CD14-positive monocyte (primary cell): ENCODE results near the gene ACOT7. TPM values are rescaled to one million over a fixed set of nuclear protein-coding genes. Genes with fewer than 3 reads are reported as not detected.

Source experiments
- DNase-seq, 3 donors: peaks; one replicate each; pipeline ENCODE4 v3.0.0-alpha.2; 2011 to 2022
- H2AFZ ChIP-seq: 2 replicates; pipeline ENCODE4 v1.6.0; 2012; ENCODE audit warnings: mild to moderate bottlenecking, low read depth, low read length, inconsistent platforms; ENCODE audit not compliant: insufficient read depth, poor library complexity, severe bottlenecking
- H3K27ac ChIP-seq, 2 donors: 1 replicate in 1 of 2; 2 replicates in 1 of 2; pipeline ENCODE4 v1.5.1; 2012 to 2013; ENCODE audit warnings: low read length in 2 of 2, control low read depth in 1 of 2, inconsistent platforms in 1 of 2, low read depth in 1 of 2, mild to moderate bottlenecking in 1 of 2
- H3K27me3 ChIP-seq, 2 donors: one replicate each; pipeline versions ENCODE4 v1.6.0 to v1.6.1; 2011 to 2013; ENCODE audit warnings: low read length in 2 of 2; ENCODE audit not compliant: control insufficient read depth in 2 of 2, insufficient read depth in 2 of 2
- H3K36me3 ChIP-seq, 2 donors: replicated peaks in 1 of 2; 1 replicate in 1 of 2; 2 replicates in 1 of 2; pipeline versions ENCODE4 v1.5.1 to v1.6.1; 2012 to 2013; ENCODE audit warnings: low read length in 2 of 2, control low read depth in 1 of 2, inconsistent platforms in 1 of 2, mild to moderate bottlenecking in 1 of 2; ENCODE audit not compliant: insufficient read depth in 2 of 2, control insufficient read depth in 1 of 2
- H3K4me1 ChIP-seq, 2 donors: 1 replicate in 1 of 2; 2 replicates in 1 of 2; pipeline versions ENCODE4 v1.5.1 to v1.6.1; 2012 to 2013; ENCODE audit warnings: low read length in 2 of 2, control low read depth in 1 of 2, inconsistent platforms in 1 of 2, mild to moderate bottlenecking in 1 of 2, moderate library complexity in 1 of 2; ENCODE audit not compliant: insufficient read depth in 2 of 2, control insufficient read depth in 1 of 2
- H3K4me2 ChIP-seq: replicated peaks from 2 replicates; pipeline ENCODE3; 2012; ENCODE audit warnings: low read length, moderate library complexity, mild to moderate bottlenecking; ENCODE audit not compliant: poor library complexity, severe bottlenecking; ENCODE audit errors: extremely low read depth
- H3K4me3 ChIP-seq, 3 experiments: fragments of 200-600 bp in 1 of 3; sonication (generic) in 1 of 3; replicated peaks in 1 of 3; 1 replicate in 2 of 3; 2 replicates in 1 of 3; pipeline ENCODE4 v1.5.1; 2011 to 2013; ENCODE audit warnings: low read length in 3 of 3, mild to moderate bottlenecking in 3 of 3, control low read depth in 2 of 3, low read depth in 2 of 3, inconsistent platforms in 1 of 3, moderate library complexity in 1 of 3
- H3K79me2 ChIP-seq: 2 replicates; pipeline ENCODE4 v1.6.0; 2012; ENCODE audit warnings: mild to moderate bottlenecking, control low read depth, inconsistent platforms, low read length, moderate library complexity; ENCODE audit not compliant: insufficient read depth
- H3K9ac ChIP-seq: 2 replicates; pipeline ENCODE4 v1.6.0; 2017; ENCODE audit warnings: low read length, mild to moderate bottlenecking; ENCODE audit not compliant: insufficient read depth, poor library complexity, severe bottlenecking
- H3K9me3 ChIP-seq, 2 donors: replicated peaks in 1 of 2; 1 replicate in 1 of 2; 2 replicates in 1 of 2; pipeline versions ENCODE4 v1.5.1 to v1.6.1; 2012 to 2013; ENCODE audit warnings: low read length in 2 of 2, control low read depth in 1 of 2; ENCODE audit not compliant: control insufficient read depth in 1 of 2, insufficient read depth in 1 of 2
- H4K20me1 ChIP-seq: 2 replicates; pipeline ENCODE4 v1.6.0; 2012; ENCODE audit warnings: mild to moderate bottlenecking, low read length, control low read depth, moderate library complexity; ENCODE audit not compliant: insufficient read depth
- H3K27ac Mint-ChIP-seq, 7 donors: one replicate each; pipeline ENCODE4 v1.8.0; 2020; ENCODE audit warnings: mild to moderate bottlenecking in 7 of 7, mixed read lengths in 7 of 7, moderate library complexity in 6 of 7, inconsistent platforms in 2 of 7
- H3K27me3 Mint-ChIP-seq, 3 donors: one replicate each; pipeline ENCODE4 v1.8.0; 2021 to 2022; ENCODE audit warnings: low read depth in 3 of 3, mild to moderate bottlenecking in 3 of 3, mixed read lengths in 3 of 3, moderate library complexity in 3 of 3, inconsistent platforms in 1 of 3
- H3K36me3 Mint-ChIP-seq, 2 donors: one replicate each; pipeline ENCODE4 v1.8.0; 2020; ENCODE audit warnings: mixed read lengths in 2 of 2, inconsistent platforms in 1 of 2, mild to moderate bottlenecking in 1 of 2
- H3K4me1 Mint-ChIP-seq: one replicate; pipeline ENCODE4 v1.8.0; 2020; ENCODE audit warnings: mild to moderate bottlenecking, mixed read lengths
- H3K4me3 Mint-ChIP-seq, 2 donors: one replicate each; pipeline ENCODE4 v1.8.0; 2020; ENCODE audit warnings: mild to moderate bottlenecking in 2 of 2, mixed read lengths in 2 of 2, moderate library complexity in 1 of 2
- H3K9me3 Mint-ChIP-seq, 7 donors: one replicate each; pipeline ENCODE4 v1.8.0; 2020 to 2022; ENCODE audit warnings: mixed read lengths in 7 of 7, mild to moderate bottlenecking in 6 of 7, moderate library complexity in 6 of 7, inconsistent platforms in 2 of 7
- CTCF ChIP-seq: fragments of 200-600 bp; IDR thresholded peaks from one replicate; pipeline ENCODE4 v1.8.0; 2022; ENCODE audit warnings: antibody characterized with exemption, mild to moderate bottlenecking
- WGBS: methylation state at CpG from one replicate; pipeline ENCODE4 v1.1.5; 2013; ENCODE audit warnings: missing lambda C conversion rate; ENCODE audit not compliant: insufficient coverage; 5-methylcytosine and 5-hydroxymethylcytosine counted together
- intact Hi-C, 2 donors: fragments of 100-400 bp; cut with micrococcal nuclease; formaldehyde crosslinking; loops; one replicate each; pipeline versions ENCODE4 v1.15.0 to v1.15.1; 2023
- polyA plus RNA-seq, 3 donors: library from polyadenylated mRNA; depleted of rRNA in 1 of 3; unstranded in 2 of 3; stranded (reverse) in 1 of 3; fragments of 300-500 nt in 2 of 3; fragments of >200 nt in 1 of 3; fragmentation: Illumina TruSeq in 2 of 3; gene quantifications; 1 replicate in 2 of 3; 2 replicates in 1 of 3; pipeline ENCODE4 v1.2.3, GENCODE V29; 2012 to 2021
- small RNA-seq: library from RNA; depleted of rRNA; stranded (forward); fragments of <200 nt; gene quantifications from one replicate; pipeline ENCODE3, GENCODE V24; 2012; ENCODE audit warnings: low read depth; ENCODE audit not compliant: insufficient read length

ACOT7 gene
- polyA plus RNA-seq, 3 donors: 0.63 to 4.3 (median 1.4) TPM

GRCh38 chr1:6218375-6219164, 175.0 kb downstream of the ACOT7 start:
- no peak for DNase-seq
- intact Hi-C loops: loop anchor here in 1 of 2 donors (5.0 kb wide), 1 partner anchor 49 kb away; no protein-coding TSS in a partner anchor
- Mint-ChIP-seq H3K27ac (no peak overlapping the region), H3K36me3 (peaks cover 22 to 28% of the 10 kb centered on the region in 2 donors), H3K9me3 (peaks cover 0 to 2% (median 0%) of the 10 kb centered on the region in 7 donors), H3K4me3 (no peak overlapping the region), H3K4me1 (no peaks in the 10 kb centered on the region), H3K27me3 (peaks cover 13 to 18% (median 14%) of the 10 kb centered on the region in 3 donors)
- H3K36me3 ChIP-seq: peaks cover 6 to 23% of the 10 kb centered on the region in 2 donors
- H3K79me2 ChIP-seq: no peaks in the 10 kb centered on the region
- no peak overlapping the region for H3K4me3 ChIP-seq
- H4K20me1 ChIP-seq: no peaks in the 10 kb centered on the region
- H3K27me3 ChIP-seq: no peaks in the 10 kb centered on the region
- no peak overlapping the region for H3K27ac ChIP-seq
- H3K9me3 ChIP-seq: no peaks in the 10 kb centered on the region
- H3K4me1 ChIP-seq: no peaks in the 10 kb centered on the region
- no peak overlapping the region for H2AFZ ChIP-seq
- H3K4me2 ChIP-seq: no peak overlapping the region
- no peak for TF ChIP-seq CTCF
- no peak overlapping the region for H3K9ac ChIP-seq
- 94% methylated on average over 16 of the region's 16 CpGs for WGBS

Small RNA genes lying within 50 kb of the gene (small RNA-seq; reads per million reads assigned to genes)
- gene MIR4252: not detected

Other genes starting within 250 kb of the ACOT7 start
- gene CHD5, start 213.4 kb downstream of the ACOT7 start, polyA plus RNA-seq: under 1 TPM in 1 of 3 donors, not detected in 2; 0.07 TPM
- gene RPL22, start 194.2 kb downstream of the ACOT7 start, polyA plus RNA-seq: 10 to 100 TPM; 62.6 to 97.2 (median 65.6) TPM
- 1 to 10 TPM in 1 of 3 donors, under 1 TPM in 1, not detected in 1; 0.10 to 7.7 TPM for gene RNF207, start 187.6 kb downstream of the ACOT7 start, polyA plus RNA-seq
- 10 to 100 TPM in 2 of 3 donors, 1 to 10 TPM in 1; 6.4 to 17.3 (median 17.0) TPM for gene ICMT, start 157.8 kb downstream of the ACOT7 start, polyA plus RNA-seq
- not detected for gene HES3, start 149.6 kb downstream of the ACOT7 start, polyA plus RNA-seq
- gene GPR153, start 132.7 kb downstream of the ACOT7 start, polyA plus RNA-seq: under 1 TPM in 2 of 3 donors, not detected in 1; 0.04 to 0.69 TPM
- gene HES2, start 26.2 kb upstream of the ACOT7 start, polyA plus RNA-seq: not detected
- not detected for gene ESPN, start 31.0 kb upstream of the ACOT7 start, polyA plus RNA-seq
- 1 to 10 TPM in 1 of 3 donors, under 1 TPM in 2; 0.33 to 3.0 (median 0.48) TPM for gene TNFRSF25, start 72.4 kb upstream of the ACOT7 start, polyA plus RNA-seq
- gene PLEKHG5, start 97.9 kb upstream of the ACOT7 start, polyA plus RNA-seq: under 1 TPM in 1 of 3 donors, not detected in 2; 0.03 TPM
- 10 to 100 TPM in 1 of 3 donors, 1 to 10 TPM in 2; 3.7 to 11.5 (median 7.6) TPM for gene NOL9, start 160.7 kb upstream of the ACOT7 start, polyA plus RNA-seq
- not detected for gene TAS1R1, start 161.5 kb upstream of the ACOT7 start, polyA plus RNA-seq
- gene ZBTB48, start 186.2 kb upstream of the ACOT7 start, polyA plus RNA-seq: 10 to 100 TPM; 13.2 to 94.2 (median 23.0) TPM
- gene KLHL21, start 209.1 kb upstream of the ACOT7 start, polyA plus RNA-seq: 10 to 100 TPM in 1 of 3 donors, 1 to 10 TPM in 2; 5.9 to 31.0 (median 7.3) TPM
- gene PHF13, start 220.0 kb upstream of the ACOT7 start, polyA plus RNA-seq: 1 to 10 TPM; 1.0 to 7.3 (median 1.7) TPM
- 10 to 100 TPM; 10.3 to 12.8 (median 10.3) TPM for gene THAP3, start 231.1 kb upstream of the ACOT7 start, polyA plus RNA-seq